Stimulated activated CD8-positive, alpha-beta memory T cell treated with anti-CD3 and anti-CD28 coated beads, Interleukin-7, amount 100 ng/mL, for 1 hour (primary cell): ENCODE measurements around the gene MAGEB18.

Experiments used
- DNase-seq, 2 donors: peaks; one replicate each; pipeline ENCODE4 v3.0.0-alpha.2; 2020; ENCODE audit warnings: low read depth in 2 of 2

The MAGEB18 gene

GRCh38 chrX:26138274-26138673 is at the start of gene MAGEB18:
Gene MAGEB18 (plus strand): TSS chrX:26138343. CDS start chrX:26138986, 643 bp downstream.
- no peak for DNase-seq

DNA sequence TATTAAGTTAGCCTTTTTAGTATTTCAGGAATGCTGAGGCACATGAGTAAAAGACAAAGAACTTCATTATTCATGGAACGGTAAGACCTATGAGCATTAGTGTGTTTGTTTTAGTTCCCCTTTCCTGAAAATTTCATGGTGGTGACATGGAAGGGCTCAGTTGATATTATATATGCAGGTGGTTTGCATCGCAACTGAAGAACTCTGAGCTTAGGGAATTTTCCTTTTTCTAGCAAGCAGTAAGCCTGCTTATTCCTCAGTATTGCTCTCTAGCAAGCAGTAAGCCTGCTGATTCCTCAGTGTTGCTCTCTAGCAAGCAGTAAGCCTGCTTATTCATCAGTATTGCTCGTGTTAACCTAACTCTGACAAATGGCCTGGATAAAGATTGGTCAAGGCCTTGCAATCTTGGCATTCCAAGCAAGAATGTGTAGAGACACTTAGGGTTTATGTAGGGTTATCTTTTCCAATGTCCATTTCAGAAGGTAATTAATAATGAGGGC is 37.7 kb upstream of the MAGEB18 start:
- no peak for DNase-seq

- DNase-seq: no peak
Measured at GRCh38 chrX:26109142-26109541, 29.0 kb upstream of the MAGEB18 start.

GRCh38 chrX:26146024-26146423 is 7.9 kb downstream of the MAGEB18 start:
- DNase-seq: no peak

GRCh38 chrX:26160301-26160700 is 22.2 kb downstream of the MAGEB18 start, which contains the start of gene MAGEB6B:
Gene MAGEB6B (plus strand): TSS chrX:26160601. CDS start chrX:26160601, 0 bp downstream.
- DNase-seq: no peak
